ENCODE measurements around the gene RHOU. TPM values are rescaled to one million over a fixed set of nuclear protein-coding genes. Genes with fewer than 3 reads are reported as not detected.

Gene RHOU
- total RNA-seq, 1 donor from 2014 or later, result 38.7 TPM

DNA sequence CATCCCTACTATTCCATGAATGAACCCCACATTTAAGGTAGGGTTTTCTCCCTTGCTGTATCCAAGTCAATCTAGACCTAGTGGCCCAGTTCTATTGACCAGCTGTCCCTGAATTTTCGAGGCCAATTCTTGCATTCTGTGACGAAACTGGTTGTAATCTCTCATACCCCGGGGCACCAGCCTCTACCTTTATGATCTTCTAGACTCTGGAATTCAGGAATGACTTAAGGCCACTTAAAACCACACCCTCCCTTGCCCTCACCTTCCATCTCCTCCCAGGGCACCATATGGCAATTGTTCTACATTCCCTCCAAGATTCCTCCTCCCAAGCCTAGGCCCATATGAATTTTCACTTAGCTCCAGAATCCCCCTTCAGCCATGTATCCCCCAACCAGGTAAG, 48.9 kb downstream of the RHOU start:
- DNase-seq (ENCODE audit: low spot score), result no peak

DNA sequence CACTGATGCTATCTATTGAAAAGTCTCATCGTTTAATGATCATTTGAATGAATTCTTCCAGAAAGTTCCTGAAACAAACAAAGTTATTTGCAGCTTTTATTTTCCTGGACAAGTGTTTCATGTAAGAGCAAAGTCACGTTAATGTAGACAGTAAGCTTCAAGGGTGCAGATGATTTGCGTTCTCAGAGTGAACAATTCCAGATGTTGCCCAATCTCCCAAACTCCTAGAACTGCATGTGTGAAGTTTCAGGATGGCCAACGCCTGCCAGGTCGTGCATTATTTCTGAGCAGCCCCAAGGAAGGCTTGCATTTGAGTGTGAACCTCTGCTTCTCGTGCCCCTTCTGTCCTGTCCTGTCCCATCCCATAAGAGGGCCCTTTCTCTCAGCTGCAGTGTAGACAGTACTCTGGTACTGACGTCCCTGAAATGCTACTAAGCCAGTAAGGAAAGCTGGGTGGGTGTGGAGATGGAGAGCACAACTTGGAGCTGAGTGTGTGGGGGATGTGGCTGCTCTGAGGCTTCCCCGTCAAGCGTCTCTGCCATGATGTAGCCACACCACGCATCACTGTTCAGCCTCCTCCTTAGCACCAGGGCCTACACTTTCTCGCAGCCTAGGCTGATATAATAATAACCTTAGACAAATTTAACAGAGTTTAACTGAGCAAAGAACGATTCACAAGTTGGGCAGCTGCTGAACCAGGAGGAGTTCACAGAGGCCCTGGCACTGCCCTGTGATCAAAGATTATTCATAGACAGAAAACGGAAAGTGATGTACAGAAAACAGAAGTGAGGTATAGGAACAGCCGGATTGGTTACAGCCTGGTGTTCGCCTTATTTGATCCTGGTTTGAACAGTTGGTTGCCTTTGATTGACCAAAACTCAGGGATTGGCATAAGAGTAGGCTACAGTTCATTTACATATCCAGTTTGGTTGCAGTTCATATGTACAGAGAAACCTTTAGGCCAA, 50.4 kb downstream of the RHOU start:
- DNase-seq (ENCODE audit: low spot score), result no peak

DNA sequence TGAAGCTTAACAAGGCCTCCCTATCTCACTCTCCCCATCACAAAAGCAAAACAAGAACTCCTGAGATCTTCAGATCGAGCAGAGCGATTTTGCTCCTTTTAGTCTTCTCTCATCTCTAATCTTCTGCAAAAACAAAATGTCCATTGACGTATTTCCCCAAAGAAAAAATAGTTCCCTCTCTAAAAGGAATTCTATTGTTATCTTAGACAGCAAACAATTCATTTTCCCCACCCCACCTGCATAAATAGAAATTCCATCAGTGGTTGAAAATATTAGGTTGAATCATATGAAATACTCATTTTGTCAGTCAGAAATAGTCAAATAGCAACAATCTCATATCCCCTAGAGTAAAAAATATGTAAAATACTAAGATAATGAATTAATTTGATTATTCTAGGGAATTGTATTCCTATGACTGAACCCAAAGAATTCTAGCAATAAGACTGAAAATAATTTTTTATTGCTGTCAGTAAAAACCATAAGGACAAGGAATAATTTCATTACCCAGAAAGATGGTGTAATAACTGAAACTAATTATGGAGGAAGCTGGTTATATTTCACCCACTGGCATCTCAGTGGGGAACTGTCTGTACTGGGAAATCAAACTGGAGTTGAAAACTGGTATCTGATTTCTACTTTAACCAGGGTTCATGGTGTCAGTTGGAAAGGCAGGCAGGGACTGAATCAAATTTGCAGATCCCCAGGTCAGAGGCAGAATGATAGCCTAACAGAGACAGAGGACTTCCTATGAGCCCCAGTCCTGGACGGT, 51.3 kb downstream of the RHOU start:
- no peak for DNase-seq (ENCODE audit: low spot score)

DNA sequence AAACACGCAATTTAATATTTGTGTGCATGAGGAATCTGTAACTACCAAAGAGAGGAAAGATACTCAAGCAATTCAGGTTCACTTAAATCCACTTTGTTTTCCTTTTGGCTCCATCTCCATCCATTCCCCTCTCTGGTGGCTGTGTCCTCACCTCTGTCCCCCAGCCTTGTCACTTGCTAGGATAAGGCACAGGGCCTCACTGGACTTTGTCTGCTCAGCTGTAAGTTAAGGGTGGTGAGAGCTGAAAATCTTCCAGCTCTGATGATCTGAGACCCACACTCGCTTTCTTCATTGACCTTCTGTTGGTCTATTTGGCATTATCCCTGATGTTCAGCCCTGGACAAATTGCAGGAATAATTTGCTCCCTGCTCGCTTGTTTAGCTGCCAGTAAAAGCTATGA, 56.5 kb downstream of the RHOU start:
- DNase-seq (ENCODE audit: low spot score), result no peak

DNA sequence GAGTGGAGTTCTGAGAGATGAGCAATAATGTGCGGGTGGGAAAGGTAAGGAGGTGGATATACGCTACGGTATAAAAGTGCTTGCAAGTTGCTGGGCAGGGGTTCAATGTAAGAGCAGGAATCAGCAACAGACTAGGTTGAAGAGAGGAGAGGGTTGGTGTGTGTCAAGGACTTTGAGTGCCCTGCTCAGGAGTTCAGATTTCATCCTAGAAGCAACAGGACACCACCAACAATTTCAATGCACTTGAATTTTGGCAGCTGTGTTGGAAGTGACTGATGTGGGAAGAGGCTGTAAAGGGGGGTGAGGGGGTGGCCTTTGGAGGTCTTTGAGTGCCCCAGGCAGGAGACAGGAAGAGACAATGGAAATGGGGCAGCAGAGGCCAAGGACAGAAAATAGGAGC, 57.3 kb downstream of the RHOU start:
- no peak for DNase-seq (ENCODE audit: low spot score)

DNA sequence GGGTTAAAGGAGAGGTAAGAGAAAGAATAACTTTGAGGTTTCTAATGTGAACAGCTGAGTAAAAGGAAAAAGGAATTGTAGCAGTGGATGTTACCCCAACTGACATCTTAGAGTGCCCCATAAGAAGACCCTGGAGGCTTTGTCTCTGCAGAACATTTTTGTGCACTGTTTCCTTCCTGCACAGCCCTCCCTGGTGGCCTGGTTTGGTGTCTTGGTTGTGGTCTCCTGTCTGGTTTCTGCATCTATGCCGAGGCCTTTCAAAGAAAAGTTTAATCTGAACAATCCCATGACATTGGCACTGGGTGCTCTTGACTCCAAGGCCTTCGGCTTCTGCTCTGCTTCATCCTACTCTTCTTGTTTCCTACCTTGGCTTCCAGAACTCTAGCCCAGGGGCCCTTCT, 57.8 kb downstream of the RHOU start:
- DNase-seq (ENCODE audit: low spot score), result no peak

DNA sequence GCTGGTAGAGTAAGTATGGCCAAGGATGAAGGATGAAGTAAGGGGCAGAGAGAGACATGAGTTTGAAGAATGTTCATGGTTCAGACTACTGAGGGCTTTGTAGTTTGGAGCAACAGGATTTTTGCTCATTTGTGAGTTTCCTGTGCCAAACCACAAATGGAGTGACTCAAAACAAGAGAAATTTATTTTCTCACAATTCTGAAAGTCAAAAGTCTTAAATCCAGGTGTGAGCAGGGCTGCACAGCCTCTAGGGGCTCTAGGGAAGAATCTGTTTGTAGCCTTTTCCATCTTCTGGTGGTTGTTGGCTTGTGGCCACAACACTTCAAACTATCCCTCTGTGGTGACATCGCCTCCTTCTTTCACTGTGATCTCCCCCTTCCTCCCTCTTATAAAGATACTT, 58.9 kb downstream of the RHOU start:
- no peak for DNase-seq (ENCODE audit: low spot score)

DNA sequence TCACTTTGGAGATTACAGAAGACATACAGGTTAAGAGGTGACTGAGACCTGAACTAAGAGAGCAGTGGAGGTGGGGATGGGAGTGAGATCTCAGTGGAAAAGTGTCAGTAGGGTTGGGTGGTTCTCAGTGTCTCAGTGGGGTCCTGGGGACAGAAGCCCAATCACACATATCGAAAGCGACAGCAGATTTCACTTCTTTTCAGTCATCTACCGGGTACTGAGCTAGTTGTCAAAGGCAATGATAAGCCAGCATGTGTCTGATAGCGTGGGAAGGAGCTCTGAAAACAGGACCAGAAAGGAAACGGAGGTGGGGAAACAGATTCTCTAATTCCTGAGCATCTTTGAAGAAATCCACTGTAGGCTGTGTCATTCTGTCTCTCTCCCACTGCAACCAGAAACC, 59.5 kb downstream of the RHOU start:
- DNase-seq (ENCODE audit: low spot score), result no peak

DNA sequence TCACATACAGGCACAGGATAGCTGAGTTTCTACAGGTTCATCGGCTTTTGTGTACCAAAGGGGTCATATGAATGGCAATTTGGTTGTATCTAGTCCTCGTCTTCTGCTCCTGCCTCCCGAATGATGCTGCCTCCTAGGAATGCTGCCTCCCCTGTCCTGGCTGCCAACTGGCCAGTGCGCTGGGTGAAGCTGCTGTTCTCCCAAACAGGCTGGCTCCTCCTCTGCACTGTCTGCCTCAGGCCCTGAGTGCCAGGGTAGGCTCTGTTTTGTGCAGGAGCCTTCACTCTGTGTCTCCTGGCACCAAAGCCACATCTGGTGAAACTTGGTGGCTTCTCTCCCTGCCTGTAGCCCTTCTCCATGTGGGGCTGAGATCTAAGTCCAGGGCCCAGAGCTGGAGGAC, 60.3 kb downstream of the RHOU start:
- no peak for DNase-seq (ENCODE audit: low spot score)

Other genes starting within 250 kb of the RHOU start
- gene RNF187, start 248.1 kb upstream of the RHOU start, total RNA-seq, result 104 TPM

Data from ureter (tissue), 1 donor.